H9 (cell line): ENCODE data around the gene MED27. TPM values are rescaled to one million over a fixed set of nuclear protein-coding genes. Genes with fewer than 3 reads are reported as not detected.

ENCODE experiments used
- DNase-seq: peaks from one replicate; pipeline ENCODE4 v3.0.0-alpha.2; 2017
- H2AFZ ChIP-seq: one replicate; pipeline ENCODE4 v1.6.1; 2013; ENCODE audit warnings: mild to moderate bottlenecking, low read length, control low read depth, moderate library complexity
- H2AK5ac ChIP-seq: 2 replicates; pipeline ENCODE4 v1.6.1; 2013; ENCODE audit warnings: low read length, control low read depth, mixed read lengths; ENCODE audit not compliant: insufficient read length
- H2BK120ac ChIP-seq: one replicate; pipeline ENCODE4 v1.6.1; 2013; ENCODE audit warnings: low read depth, mild to moderate bottlenecking, low read length, control low read depth, inconsistent platforms; ENCODE audit not compliant: poor library complexity, severe bottlenecking
- H2BK12ac ChIP-seq: 2 replicates; pipeline ENCODE4 v1.6.1; 2013; ENCODE audit warnings: low read length, control low read depth, mixed read lengths, low read depth; ENCODE audit not compliant: insufficient read length
- H2BK15ac ChIP-seq: 2 replicates; pipeline ENCODE4 v1.6.1; 2013; ENCODE audit warnings: low read depth, low read length, control low read depth
- H2BK20ac ChIP-seq: one replicate; pipeline ENCODE4 v1.6.1; 2013; ENCODE audit warnings: low read depth, mild to moderate bottlenecking, low read length, control low read depth, inconsistent platforms; ENCODE audit not compliant: poor library complexity, severe bottlenecking
- H2BK5ac ChIP-seq: 2 replicates; pipeline ENCODE4 v1.6.1; 2013; ENCODE audit warnings: low read length, control low read depth, mixed read lengths; ENCODE audit not compliant: insufficient read length
- H3K14ac ChIP-seq: 2 replicates; pipeline ENCODE4 v1.6.1; 2013; ENCODE audit warnings: low read length, control low read depth; ENCODE audit not compliant: insufficient read depth
- H3K18ac ChIP-seq: 2 replicates; pipeline ENCODE4 v1.6.1; 2013; ENCODE audit warnings: low read depth, mild to moderate bottlenecking, mixed read lengths, low read length, control low read depth; ENCODE audit not compliant: insufficient read length
- H3K23ac ChIP-seq: 2 replicates; pipeline ENCODE4 v1.6.1; 2013; ENCODE audit warnings: low read length, control low read depth, mixed read lengths, low read depth; ENCODE audit not compliant: insufficient read length
- H3K23me2 ChIP-seq: 2 replicates; pipeline ENCODE4 v1.6.1; 2013; ENCODE audit warnings: low read depth, mild to moderate bottlenecking, mixed read lengths, low read length, control low read depth; ENCODE audit not compliant: insufficient read length, poor library complexity, severe bottlenecking
- H3K27ac ChIP-seq: 2 replicates; pipeline ENCODE4 v1.5.1; 2013; ENCODE audit warnings: low read length, control low read depth, mixed read lengths, low read depth; ENCODE audit not compliant: insufficient read length
- H3K27me3 ChIP-seq: 2 replicates; pipeline ENCODE4 v1.6.1; 2013; ENCODE audit warnings: low read length, control low read depth, inconsistent platforms; ENCODE audit not compliant: insufficient read depth
- H3K4ac ChIP-seq: 2 replicates; pipeline ENCODE4 v1.6.1; 2013; ENCODE audit warnings: low read depth, mild to moderate bottlenecking, control low read depth, inconsistent platforms, low read length, moderate library complexity
- H3K4me1 ChIP-seq: 2 replicates; pipeline ENCODE4 v1.6.1; 2013; ENCODE audit warnings: low read length, control low read depth, inconsistent platforms; ENCODE audit not compliant: insufficient read depth
- H3K4me2 ChIP-seq: 2 replicates; pipeline ENCODE4 v1.6.1; 2013; ENCODE audit warnings: low read length, control low read depth, mixed read lengths; ENCODE audit not compliant: insufficient read length, insufficient read depth
- H3K56ac ChIP-seq: 2 replicates; pipeline ENCODE4 v1.6.1; 2013; ENCODE audit warnings: low read depth, mild to moderate bottlenecking, mixed read lengths, low read length, control low read depth; ENCODE audit not compliant: insufficient read length
- H3K79me1 ChIP-seq: 2 replicates; pipeline ENCODE4 v1.6.1; 2013; ENCODE audit warnings: low read depth, mild to moderate bottlenecking, moderate library complexity, low read length, control low read depth, inconsistent platforms; ENCODE audit not compliant: insufficient read depth, poor library complexity, severe bottlenecking
- H3K79me2 ChIP-seq: 2 replicates; pipeline ENCODE4 v1.6.1; 2013; ENCODE audit warnings: low read length, control low read depth, inconsistent platforms; ENCODE audit not compliant: insufficient read depth
- H3K9ac ChIP-seq: 2 replicates; pipeline ENCODE4 v1.6.1; 2013; ENCODE audit warnings: low read length, control low read depth, mixed read lengths; ENCODE audit not compliant: insufficient read length; ENCODE audit errors: extremely low read depth
- H3K9me3 ChIP-seq: one replicate; pipeline ENCODE4 v1.6.1; 2013; ENCODE audit warnings: low read depth, low read length, inconsistent platforms; ENCODE audit not compliant: control insufficient read depth
- H3T11ph ChIP-seq: one replicate; pipeline ENCODE4 v1.6.1; 2013; ENCODE audit warnings: mild to moderate bottlenecking, low read length, control low read depth, inconsistent platforms
- H4K20me1 ChIP-seq: one replicate; pipeline ENCODE4 v1.6.1; 2013; ENCODE audit not compliant: control insufficient read depth, insufficient read length, insufficient read depth
- H4K5ac ChIP-seq: 2 replicates; pipeline ENCODE4 v1.6.1; 2013; ENCODE audit warnings: low read depth, mild to moderate bottlenecking, mixed read lengths, low read length, control low read depth; ENCODE audit not compliant: insufficient read length
- H4K8ac ChIP-seq: replicated peaks from 2 replicates; pipeline ENCODE4 v1.6.1; 2013; ENCODE audit warnings: low read length, control low read depth, mixed read lengths, low read depth; ENCODE audit not compliant: insufficient read length
- H4K91ac ChIP-seq: 2 replicates; pipeline ENCODE4 v1.6.1; 2013; ENCODE audit warnings: low read depth, mild to moderate bottlenecking, moderate library complexity, mixed read lengths, low read length, control low read depth; ENCODE audit not compliant: insufficient read length
- H3K27ac Mint-ChIP-seq, 3 experiments: 2 replicates in 2 of 3; 3 replicates in 1 of 3; pipeline ENCODE4 v1.8.0; 2020 to 2021; ENCODE audit warnings: mixed read lengths in 3 of 3, mild to moderate bottlenecking in 1 of 3, moderate library complexity in 1 of 3
- H3K27me3 Mint-ChIP-seq: 2 replicates; pipeline ENCODE4 v1.8.0; 2021; ENCODE audit warnings: low read depth, mild to moderate bottlenecking, moderate library complexity, mixed read lengths
- H3K36me3 Mint-ChIP-seq, 3 experiments: 2 replicates in 2 of 3; 3 replicates in 1 of 3; pipeline ENCODE4 v1.8.0; 2020 to 2021; ENCODE audit warnings: low read depth in 3 of 3, mixed read lengths in 3 of 3; ENCODE audit not compliant: insufficient read depth in 1 of 3
- H3K4me1 Mint-ChIP-seq, 2 experiments: 2 replicates each; pipeline ENCODE4 v1.8.0; 2020; ENCODE audit warnings: mixed read lengths in 2 of 2
- H3K4me3 Mint-ChIP-seq, 2 experiments: 2 replicates in 1 of 2; 3 replicates in 1 of 2; pipeline ENCODE4 v1.8.0; 2020 to 2021; ENCODE audit warnings: mild to moderate bottlenecking in 2 of 2, mixed read lengths in 2 of 2, moderate library complexity in 1 of 2
- H3K9me3 Mint-ChIP-seq, 2 experiments: 2 replicates in 1 of 2; 3 replicates in 1 of 2; pipeline ENCODE4 v1.8.0; 2020; ENCODE audit warnings: mild to moderate bottlenecking in 2 of 2, mixed read lengths in 2 of 2, moderate library complexity in 1 of 2
- CTCF ChIP-seq: fragments of 200-600 bp; sonication (generic); conservative IDR thresholded peaks from 3 replicates; pipeline ENCODE4 v1.8.0; 2021; ENCODE audit warnings: antibody characterized with exemption, mild to moderate bottlenecking
- WGBS: extraction: QIAGEN DNeasy Blood & Tissue Kit; methylation state at CpG from one replicate; pipeline ENCODE4 v1.1.7; 2013; ENCODE audit warnings: missing lambda C conversion rate, low lambda C conversion rate, mixed read lengths; ENCODE audit not compliant: insufficient read length; ENCODE audit errors: extremely low coverage; 5-methylcytosine and 5-hydroxymethylcytosine counted together
- total RNA-seq: library from RNA; stranded (reverse); gene quantifications from 2 replicates; pipeline ENCODE4 v1.2.1, GENCODE V29; 2021

The MED27 gene
- total RNA-seq, 1 experiment from 2014 or later = 33.5 TPM

- no peak for DNase-seq
- H3K4me3 Mint-ChIP-seq = no peak overlapping the region
- H3K27me3 Mint-ChIP-seq = no peaks in the 10 kb centered on the region
- Histone ChIP-seq H3K4me2 (no peak overlapping the region), H3K14ac (no peak overlapping the region), H2BK120ac (no peak overlapping the region), H3K27me3 (no peaks in the 10 kb centered on the region), H3K79me2 (peaks cover 2% of the 10 kb centered on the region; the same call in 1 of the 2 replicates), H3K4ac (no peak overlapping the region), H2AFZ (no peak overlapping the region), H3K23ac (no peak overlapping the region), H3K56ac (no peak overlapping the region), H2BK15ac (no peak overlapping the region), H3K27ac (no peak overlapping the region), H4K20me1 (no peaks in the 10 kb centered on the region), H3K4me1 (no peaks in the 10 kb centered on the region), H2AK5ac (no peak overlapping the region), H3K9me3 (no peaks in the 10 kb centered on the region), H4K8ac (no peak overlapping the region), H3K18ac (no peak overlapping the region), H3K23me2 (no peaks in the 10 kb centered on the region), H2BK12ac (no peak overlapping the region), H3K79me1 (peaks cover 4% of the 10 kb centered on the region), H2BK5ac (no peak overlapping the region), H3K9ac (no peak overlapping the region), H4K5ac (no peak overlapping the region), H3T11ph (no peak overlapping the region), H2BK20ac (no peak overlapping the region), H4K91ac (no peak overlapping the region)
- H3K4me1 Mint-ChIP-seq = peaks cover 0 to 5% of the 10 kb centered on the region in 2 experiments; a peak in 2 of 4 replicates
- no peak for TF ChIP-seq CTCF
- H3K27ac Mint-ChIP-seq = no peak overlapping the region; a peak in 1 of 7 replicates
- H3K9me3 Mint-ChIP-seq = no peaks in the 10 kb centered on the region
- WGBS = no CpG with 5 or more reads among the region's 4 CpGs
- H3K36me3 Mint-ChIP-seq = no peaks in the 10 kb centered on the region
Measured at GRCh38 chr9:132042324-132042723, 37.3 kb downstream of the MED27 start.
